HEK293 (cell line): ENCODE measurements around the gene SKI.

ENCODE experiments used
- BCL11A ChIP-seq: fragments of 450-650 bp; formaldehyde crosslinking; IDR thresholded peaks from 2 replicates; pipeline ENCODE4 v1.5.1; 2016; ENCODE audit warnings: low read depth, missing biosample characterization, missing genetic modification characterization
- KLF1 ChIP-seq: fragments of 450-650 bp; formaldehyde crosslinking; IDR thresholded peaks from 2 replicates; pipeline ENCODE4 v1.5.1; 2016; ENCODE audit warnings: missing biosample characterization, missing genetic modification characterization
- KLF10 ChIP-seq: fragments of 450-650 bp; IDR thresholded peaks from 2 replicates; pipeline ENCODE4 v1.5.1; 2018; ENCODE audit warnings: missing biosample characterization, mild to moderate bottlenecking, missing genetic modification characterization
- MZF1 ChIP-seq: fragments of 450-650 bp; formaldehyde crosslinking; IDR thresholded peaks from 2 replicates; pipeline ENCODE4 v1.5.1; 2017; ENCODE audit warnings: missing biosample characterization, missing genetic modification characterization, borderline replicate concordance
- PRDM10 ChIP-seq: fragments of 450-650 bp; formaldehyde crosslinking; IDR thresholded peaks from 2 replicates; pipeline ENCODE4 v1.5.1; 2016; ENCODE audit warnings: missing biosample characterization, missing genetic modification characterization
- WT1 ChIP-seq: fragments of 450-650 bp; formaldehyde crosslinking; IDR thresholded peaks from 2 replicates; pipeline ENCODE4 v1.5.1; 2016; ENCODE audit warnings: missing biosample characterization, missing genetic modification characterization
- ZBTB10 ChIP-seq: fragments of 450-650 bp; formaldehyde crosslinking; IDR thresholded peaks from 2 replicates; pipeline ENCODE4 v1.5.1; 2016; ENCODE audit warnings: missing biosample characterization, missing genetic modification characterization
- ZBTB17 ChIP-seq: fragments of 450-650 bp; formaldehyde crosslinking; IDR thresholded peaks from 2 replicates; pipeline ENCODE4 v1.5.1; 2016; ENCODE audit warnings: missing biosample characterization, missing genetic modification characterization
- ZFP41 ChIP-seq: fragments of 450-650 bp; formaldehyde crosslinking; IDR thresholded peaks from 2 replicates; pipeline ENCODE4 v1.5.1; 2016; ENCODE audit warnings: missing biosample characterization, missing genetic modification characterization, borderline replicate concordance
- ZFP69B ChIP-seq: fragments of 450-650 bp; formaldehyde crosslinking; IDR thresholded peaks from 2 replicates; pipeline ENCODE4 v1.5.1; 2016; ENCODE audit warnings: missing biosample characterization, missing genetic modification characterization
- ZNF18 ChIP-seq: fragments of 450-650 bp; formaldehyde crosslinking; IDR thresholded peaks from 2 replicates; pipeline ENCODE4 v1.5.1; 2016; ENCODE audit warnings: missing biosample characterization, missing genetic modification characterization
- ZNF23 ChIP-seq: fragments of 450-650 bp; formaldehyde crosslinking; IDR thresholded peaks from 2 replicates; pipeline ENCODE4 v1.5.1; 2016; ENCODE audit warnings: missing biosample characterization, missing genetic modification characterization, borderline replicate concordance
- ZNF248 ChIP-seq: fragments of 450-650 bp; formaldehyde crosslinking; IDR thresholded peaks from 2 replicates; pipeline ENCODE4 v1.5.1; 2017; ENCODE audit warnings: missing biosample characterization, missing genetic modification characterization
- ZNF350 ChIP-seq: fragments of 450-650 bp; formaldehyde crosslinking; IDR thresholded peaks from 2 replicates; pipeline ENCODE4 v1.5.0; 2017; ENCODE audit warnings: missing biosample characterization, mild to moderate bottlenecking, missing genetic modification characterization
- ZNF394 ChIP-seq: fragments of 450-650 bp; formaldehyde crosslinking; IDR thresholded peaks from 2 replicates; pipeline ENCODE4 v1.5.1; 2016; ENCODE audit warnings: missing biosample characterization, missing genetic modification characterization, mild to moderate bottlenecking, moderate library complexity, borderline replicate concordance
- ZNF423 ChIP-seq: fragments of 450-650 bp; formaldehyde crosslinking; IDR thresholded peaks from 2 replicates; pipeline ENCODE4 v1.5.1; 2016; ENCODE audit warnings: missing biosample characterization, missing genetic modification characterization
- ZNF473 ChIP-seq: fragments of 450-650 bp; formaldehyde crosslinking; IDR thresholded peaks from 2 replicates; pipeline ENCODE4 v1.5.1; 2017; ENCODE audit warnings: missing biosample characterization, missing genetic modification characterization
- ZNF610 ChIP-seq: fragments of 450-650 bp; formaldehyde crosslinking; IDR thresholded peaks from 2 replicates; pipeline ENCODE4 v1.5.1; 2016; ENCODE audit warnings: missing biosample characterization, missing genetic modification characterization, borderline replicate concordance
- ZNF677 ChIP-seq: fragments of 450-650 bp; IDR thresholded peaks from 2 replicates; pipeline ENCODE4 v1.5.0; 2018; ENCODE audit warnings: missing biosample characterization, mild to moderate bottlenecking, missing genetic modification characterization, moderate library complexity
- ZNF704 ChIP-seq: fragments of 450-650 bp; formaldehyde crosslinking; IDR thresholded peaks from 2 replicates; pipeline ENCODE4 v1.5.1; 2016; ENCODE audit warnings: missing biosample characterization, missing genetic modification characterization
- ZNF707 ChIP-seq: fragments of 450-650 bp; formaldehyde crosslinking; IDR thresholded peaks from 2 replicates; pipeline ENCODE4 v1.5.1; 2016; ENCODE audit warnings: missing biosample characterization, missing genetic modification characterization
- ZNF76 ChIP-seq: fragments of 450-650 bp; formaldehyde crosslinking; IDR thresholded peaks from 2 replicates; pipeline ENCODE4; 2016; ENCODE audit warnings: low read depth, missing biosample characterization, missing genetic modification characterization, borderline replicate concordance
- ZNF776 ChIP-seq: fragments of 450-650 bp; formaldehyde crosslinking; IDR thresholded peaks from 2 replicates; pipeline ENCODE4 v1.5.0; 2017; ENCODE audit warnings: missing biosample characterization, missing genetic modification characterization, borderline replicate concordance
- TF ChIP-seq, protein P1 (sequence below): fragments of 450-650 bp; formaldehyde crosslinking; IDR thresholded peaks from 2 replicates; pipeline ENCODE4 v1.5.1; 2016; ENCODE audit warnings: missing biosample characterization, missing genetic modification characterization
- TF ChIP-seq, protein P2 (sequence below): fragments of 450-650 bp; formaldehyde crosslinking; IDR thresholded peaks from 2 replicates; pipeline ENCODE4 v1.5.1; 2016; ENCODE audit warnings: missing biosample characterization, missing genetic modification characterization

The SKI gene

GRCh38 chr1:2204415-2205190, 23.5 kb upstream of the SKI start (continued):
- TF ChIP-seq PRDM10 (tag by site-specific recombination) (0 out of 2 replicates have a peak, but pooled peaks have one; percentile 37), ZNF394 (tag by site-specific recombination) (0 out of 2 replicates have a peak, but pooled peaks have one; percentile 17), ZNF248 (tag by site-specific recombination) (no peak), ZNF473 (tag by site-specific recombination) (no peak), ZNF18 (tag by site-specific recombination) (no peak), ZNF350 (tag by site-specific recombination) (no peak), WT1 (tag by site-specific recombination) (no peak), ZNF423 (no peak), BCL11A (tag by site-specific recombination) (0 out of 2 replicates have a peak, but pooled peaks have one; percentile 9), ZFP69B (tag by site-specific recombination) (no peak), ZNF776 (tag by site-specific recombination) (no peak), ZNF23 (no peak), ZNF707 (tag by site-specific recombination) (no peak), KLF10 (peak; percentile 74), ZNF76 (tag by site-specific recombination) (no peak), MZF1 (no peak), ZNF704 (no peak), ZNF677 (tag by site-specific recombination) (no peak), ZFP41 (tag by site-specific recombination) (no peak), ZNF610 (tag by site-specific recombination) (no peak), ZBTB10 (tag by site-specific recombination) (no peak), ZBTB17 (tag by site-specific recombination) (no peak), KLF1 (tag by site-specific recombination) (peak; percentile 80)
- TF ChIP-seq, protein P1, sequence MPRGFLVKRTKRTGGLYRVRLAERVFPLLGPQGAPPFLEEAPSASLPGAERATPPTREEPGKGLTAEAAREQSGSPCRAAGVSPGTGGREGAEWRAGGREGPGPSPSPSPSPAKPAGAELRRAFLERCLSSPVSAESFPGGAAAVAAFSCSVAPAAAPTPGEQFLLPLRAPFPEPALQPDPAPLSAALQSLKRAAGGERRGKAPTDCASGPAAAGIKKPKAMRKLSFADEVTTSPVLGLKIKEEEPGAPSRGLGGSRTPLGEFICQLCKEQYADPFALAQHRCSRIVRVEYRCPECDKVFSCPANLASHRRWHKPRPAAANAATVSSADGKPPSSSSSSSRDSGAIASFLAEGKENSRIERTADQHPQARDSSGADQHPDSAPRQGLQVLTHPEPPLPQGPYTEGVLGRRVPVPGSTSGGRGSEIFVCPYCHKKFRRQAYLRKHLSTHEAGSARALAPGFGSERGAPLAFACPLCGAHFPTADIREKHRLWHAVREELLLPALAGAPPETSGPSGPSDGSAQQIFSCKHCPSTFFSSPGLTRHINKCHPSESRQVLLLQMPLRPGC = no peak
- TF ChIP-seq, protein P2, sequence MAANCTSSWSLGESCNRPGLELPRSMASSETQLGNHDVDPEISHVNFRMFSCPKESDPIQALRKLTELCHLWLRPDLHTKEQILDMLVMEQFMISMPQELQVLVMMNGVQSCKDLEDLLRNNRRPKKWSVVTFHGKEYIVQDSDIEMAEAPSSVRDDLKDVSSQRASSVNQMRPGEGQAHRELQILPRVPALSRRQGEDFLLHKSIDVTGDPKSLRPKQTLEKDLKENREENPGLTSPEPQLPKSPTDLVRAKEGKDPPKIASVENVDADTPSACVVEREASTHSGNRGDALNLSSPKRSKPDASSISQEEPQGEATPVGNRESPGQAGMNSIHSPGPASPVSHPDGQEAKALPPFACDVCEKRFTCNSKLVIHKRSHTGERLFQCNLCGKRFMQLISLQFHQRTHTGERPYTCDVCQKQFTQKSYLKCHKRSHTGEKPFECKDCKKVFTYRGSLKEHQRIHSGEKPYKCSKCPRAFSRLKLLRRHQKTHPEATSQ (tag by site-specific recombination) = no peak
